Ishikawa (cell line): ENCODE results near the gene PLS1.

Experiments
- CEBPB ChIP-seq: IDR thresholded peaks from 2 replicates; pipeline ENCODE4 v1.6.1; 2012
- CREB1 ChIP-seq: IDR thresholded peaks from 2 replicates; pipeline ENCODE4 v1.6.1; 2012; ENCODE audit warnings: low read depth
- EGR1 ChIP-seq: IDR thresholded peaks from 2 replicates; pipeline ENCODE4 v1.6.1; 2012
- EP300 ChIP-seq: IDR thresholded peaks from 2 replicates; pipeline ENCODE4 v1.6.1; 2012; ENCODE audit warnings: borderline replicate concordance
- FOXM1 ChIP-seq: IDR thresholded peaks from 2 replicates; pipeline ENCODE4 v1.6.1; 2012; ENCODE audit warnings: low read depth, borderline replicate concordance
- MAX ChIP-seq: IDR thresholded peaks from 2 replicates; pipeline ENCODE4 v1.6.1; 2012
- NFIC ChIP-seq: IDR thresholded peaks from 2 replicates; pipeline ENCODE4 v1.6.1; 2012
- RAD21 ChIP-seq: IDR thresholded peaks from 2 replicates; pipeline ENCODE4 v1.6.1; 2012; ENCODE audit warnings: low read depth
- REST ChIP-seq: IDR thresholded peaks from 2 replicates; pipeline ENCODE4 v1.6.1; 2012; ENCODE audit warnings: low read depth, mild to moderate bottlenecking
- TAF1 ChIP-seq: IDR thresholded peaks from 2 replicates; pipeline ENCODE4 v1.6.1; 2012; ENCODE audit warnings: low read depth, mild to moderate bottlenecking
- TCF12 ChIP-seq: IDR thresholded peaks from 2 replicates; pipeline ENCODE4 v1.6.1; 2012; ENCODE audit warnings: low read depth
- TEAD4 ChIP-seq: IDR thresholded peaks from 2 replicates; pipeline ENCODE4 v1.6.1; 2012
- USF1 ChIP-seq: IDR thresholded peaks from 2 replicates; pipeline ENCODE4 v1.6.1; 2012
- YY1 ChIP-seq: IDR thresholded peaks from 2 replicates; pipeline ENCODE4 v1.6.1; 2012; ENCODE audit warnings: low read depth
- ZBTB7A ChIP-seq: IDR thresholded peaks from 2 replicates; pipeline ENCODE4 v1.6.1; 2012; ENCODE audit warnings: low read depth

The PLS1 gene

GRCh38 chr3:142618917-142619461 lies 22.8 kb downstream of the PLS1 start:
- TF ChIP-seq FOXM1 (no peak), RAD21 (no peak), EP300 (no peak), TAF1 (no peak), NFIC (no peak), ZBTB7A (no peak), CREB1 (no peak), MAX (no peak), TCF12 (no peak)

GRCh38 chr3:142622405-142622804 lies 26.2 kb downstream of the PLS1 start:
- TF ChIP-seq MAX (no peak), CREB1 (no peak), TEAD4 (no peak), FOXM1 (no peak), CEBPB (no peak), YY1 (no peak), EGR1 (no peak), TAF1 (no peak)

- TF ChIP-seq USF1 (no peak), MAX (no peak), ZBTB7A (no peak), RAD21 (no peak), REST (no peak), TCF12 (no peak), CREB1 (no peak), EGR1 (no peak), YY1 (no peak), EP300 (no peak)
These were observed 27.0 kb downstream of the PLS1 start for GRCh38 chr3:142623194-142623593.

- TF ChIP-seq YY1 (no peak), ZBTB7A (no peak), CREB1 (peak; percentile 3; the same call in 1 of the 2 replicates), REST (no peak), CEBPB (peak; percentile 71)
These were observed 28.4 kb downstream of the PLS1 start for GRCh38 chr3:142624341-142625152.

- no peak for TF ChIP-seq CEBPB
These were observed 28.9 kb downstream of the PLS1 start for GRCh38 chr3:142625153-142625440.

- TF ChIP-seq FOXM1 (no peak; the same call in 1 of the 2 replicates), REST (no peak), CEBPB (no peak), MAX (no peak), TEAD4 (no peak), TAF1 (no peak), NFIC (no peak), CREB1 (no peak), EP300 (no peak)
These were observed 30.8 kb downstream of the PLS1 start for GRCh38 chr3:142626971-142627370.
